Neutrophil (primary cell): ENCODE results near the gene KCNJ1.

Experiments used
- H3K27ac ChIP-seq: fragments of 200-600 bp; sonication (generic); 2 replicates; pipeline ENCODE4 v1.5.1; 2016; ENCODE audit warnings: mild to moderate bottlenecking, moderate library complexity
- H3K27me3 ChIP-seq: fragments of 200-600 bp; sonication (generic); 2 replicates; pipeline ENCODE4 v1.6.0; 2016; ENCODE audit warnings: mild to moderate bottlenecking
- H3K36me3 ChIP-seq: fragments of 200-600 bp; sonication (generic); 2 replicates; pipeline ENCODE4 v1.5.1; 2017
- H3K4me1 ChIP-seq, 2 experiments: fragments of 200-600 bp in 1 of 2; sonication (generic) in 1 of 2; 1 replicate in 1 of 2; 2 replicates in 1 of 2; pipeline versions ENCODE4 v1.5.1 to v1.6.1; 2013 to 2016; ENCODE audit warnings: low read depth in 1 of 2, low read length in 1 of 2, mild to moderate bottlenecking in 1 of 2, moderate library complexity in 1 of 2; ENCODE audit not compliant: control insufficient read depth in 1 of 2, insufficient read depth in 1 of 2
- H3K4me3 ChIP-seq, 2 experiments: fragments of 200-600 bp in 1 of 2; sonication (generic) in 1 of 2; 1 replicate in 1 of 2; 2 replicates in 1 of 2; pipeline ENCODE4 v1.5.1; 2013 to 2016; ENCODE audit warnings: low read depth in 1 of 2, low read length in 1 of 2, mild to moderate bottlenecking in 1 of 2, moderate library complexity in 1 of 2
- H3K9me3 ChIP-seq: fragments of 200-600 bp; sonication (generic); 2 replicates; pipeline ENCODE4 v1.5.1; 2016
- TF ChIP-seq, protein P1 (sequence below): fragments of 200-600 bp; sonication (generic); IDR thresholded peaks from 2 replicates; pipeline ENCODE4 v1.5.1; 2016; ENCODE audit warnings: antibody characterized with exemption

The KCNJ1 gene

DNA sequence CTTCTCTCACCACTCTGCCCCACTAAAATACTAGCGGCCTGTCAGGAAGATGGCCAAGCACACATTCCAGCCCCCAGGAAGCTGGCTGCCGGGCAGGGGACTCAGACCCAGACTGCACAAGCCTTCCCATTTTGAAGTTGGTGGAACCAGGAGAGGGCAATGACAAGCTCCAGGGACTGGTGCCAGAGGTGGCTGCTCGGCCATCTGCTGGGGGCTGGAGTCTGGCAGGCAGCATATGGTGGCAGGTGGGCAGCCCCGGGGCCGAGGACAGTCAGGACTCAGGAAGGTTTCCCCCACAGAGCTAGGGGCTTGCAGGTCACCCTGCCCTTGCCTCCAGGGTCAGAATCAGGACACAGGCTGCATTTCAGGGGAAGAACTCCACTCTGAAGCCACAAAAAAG is 46.7 kb upstream of the KCNJ1 start:
- Histone ChIP-seq H3K4me3 (no peak overlapping the region), H3K36me3 (no peaks in the 10 kb centered on the region)

DNA sequence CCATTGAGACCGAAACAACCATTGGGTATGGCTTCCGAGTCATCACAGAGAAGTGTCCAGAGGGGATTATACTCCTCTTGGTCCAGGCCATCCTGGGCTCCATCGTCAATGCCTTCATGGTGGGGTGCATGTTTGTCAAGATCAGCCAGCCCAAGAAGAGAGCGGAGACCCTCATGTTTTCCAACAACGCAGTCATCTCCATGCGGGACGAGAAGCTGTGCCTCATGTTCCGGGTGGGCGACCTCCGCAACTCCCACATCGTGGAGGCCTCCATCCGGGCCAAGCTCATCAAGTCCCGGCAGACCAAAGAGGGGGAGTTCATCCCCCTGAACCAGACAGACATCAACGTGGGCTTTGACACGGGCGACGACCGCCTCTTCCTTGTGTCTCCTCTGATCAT is 44.6 kb upstream of the KCNJ1 start:
- no peaks in the 10 kb centered on the region for H3K4me1 ChIP-seq
- H3K27me3 ChIP-seq: peaks cover 26% of the 10 kb centered on the region
- no peaks in the 10 kb centered on the region for H3K36me3 ChIP-seq
- H3K9me3 ChIP-seq: no peaks in the 10 kb centered on the region
- H3K4me3 ChIP-seq: no peak overlapping the region
- TF ChIP-seq, protein P1, sequence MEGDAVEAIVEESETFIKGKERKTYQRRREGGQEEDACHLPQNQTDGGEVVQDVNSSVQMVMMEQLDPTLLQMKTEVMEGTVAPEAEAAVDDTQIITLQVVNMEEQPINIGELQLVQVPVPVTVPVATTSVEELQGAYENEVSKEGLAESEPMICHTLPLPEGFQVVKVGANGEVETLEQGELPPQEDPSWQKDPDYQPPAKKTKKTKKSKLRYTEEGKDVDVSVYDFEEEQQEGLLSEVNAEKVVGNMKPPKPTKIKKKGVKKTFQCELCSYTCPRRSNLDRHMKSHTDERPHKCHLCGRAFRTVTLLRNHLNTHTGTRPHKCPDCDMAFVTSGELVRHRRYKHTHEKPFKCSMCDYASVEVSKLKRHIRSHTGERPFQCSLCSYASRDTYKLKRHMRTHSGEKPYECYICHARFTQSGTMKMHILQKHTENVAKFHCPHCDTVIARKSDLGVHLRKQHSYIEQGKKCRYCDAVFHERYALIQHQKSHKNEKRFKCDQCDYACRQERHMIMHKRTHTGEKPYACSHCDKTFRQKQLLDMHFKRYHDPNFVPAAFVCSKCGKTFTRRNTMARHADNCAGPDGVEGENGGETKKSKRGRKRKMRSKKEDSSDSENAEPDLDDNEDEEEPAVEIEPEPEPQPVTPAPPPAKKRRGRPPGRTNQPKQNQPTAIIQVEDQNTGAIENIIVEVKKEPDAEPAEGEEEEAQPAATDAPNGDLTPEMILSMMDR: no peak
- H3K27ac ChIP-seq: no peak overlapping the region

More for the DNA sequence above, 46.7 kb upstream of the KCNJ1 start:
- TF ChIP-seq, protein P1: no peak
- Histone ChIP-seq H3K27ac (no peak overlapping the region), H3K9me3 (no peaks in the 10 kb centered on the region), H3K4me1 (no peaks in the 10 kb centered on the region), H3K27me3 (peaks cover 5% of the 10 kb centered on the region)

DNA sequence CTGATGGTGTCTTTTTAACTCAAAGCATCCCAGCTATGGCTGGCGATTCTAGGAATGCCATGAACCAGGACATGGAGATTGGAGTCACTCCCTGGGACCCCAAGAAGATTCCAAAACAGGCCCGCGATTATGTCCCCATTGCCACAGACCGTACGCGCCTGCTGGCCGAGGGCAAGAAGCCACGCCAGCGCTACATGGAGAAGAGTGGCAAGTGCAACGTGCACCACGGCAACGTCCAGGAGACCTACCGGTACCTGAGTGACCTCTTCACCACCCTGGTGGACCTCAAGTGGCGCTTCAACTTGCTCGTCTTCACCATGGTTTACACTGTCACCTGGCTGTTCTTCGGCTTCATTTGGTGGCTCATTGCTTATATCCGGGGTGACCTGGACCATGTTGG is 44.1 kb upstream of the KCNJ1 start:
- TF ChIP-seq, protein P1: no peak
- no peak overlapping the region for H3K27ac ChIP-seq
- no peaks in the 10 kb centered on the region for H3K4me1 ChIP-seq
- no peaks in the 10 kb centered on the region for H3K9me3 ChIP-seq
- no peaks in the 10 kb centered on the region for H3K36me3 ChIP-seq
- peaks cover 30% of the 10 kb centered on the region for H3K27me3 ChIP-seq
- H3K4me3 ChIP-seq: no peak overlapping the region

DNA sequence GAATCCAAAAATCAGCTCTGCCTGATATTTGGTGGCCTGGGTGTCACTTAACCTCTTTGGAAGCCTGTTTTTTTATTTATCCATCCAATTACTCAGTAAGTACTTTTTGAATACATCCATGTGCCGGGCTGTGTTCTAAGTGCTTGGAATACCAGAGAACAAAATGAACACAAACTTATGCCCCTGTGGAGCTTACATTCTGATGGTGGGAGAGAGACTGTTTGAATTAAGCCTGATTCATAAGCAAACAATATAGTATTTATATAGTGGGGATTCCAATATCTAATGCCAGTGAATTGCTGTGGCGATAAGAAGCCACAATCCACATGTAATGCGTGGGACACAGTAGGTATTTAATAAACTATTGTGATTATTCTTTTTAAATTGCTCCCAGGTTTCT is 43.5 kb upstream of the KCNJ1 start:
- no peaks in the 10 kb centered on the region for H3K36me3 ChIP-seq
- peaks cover 37% of the 10 kb centered on the region for H3K27me3 ChIP-seq
- H3K9me3 ChIP-seq: no peaks in the 10 kb centered on the region
- no peak overlapping the region for H3K27ac ChIP-seq
- H3K4me3 ChIP-seq: no peak overlapping the region
- TF ChIP-seq, protein P1: no peak
- H3K4me1 ChIP-seq: peaks cover 0 to 6% of the 10 kb centered on the region in 2 experiments

DNA sequence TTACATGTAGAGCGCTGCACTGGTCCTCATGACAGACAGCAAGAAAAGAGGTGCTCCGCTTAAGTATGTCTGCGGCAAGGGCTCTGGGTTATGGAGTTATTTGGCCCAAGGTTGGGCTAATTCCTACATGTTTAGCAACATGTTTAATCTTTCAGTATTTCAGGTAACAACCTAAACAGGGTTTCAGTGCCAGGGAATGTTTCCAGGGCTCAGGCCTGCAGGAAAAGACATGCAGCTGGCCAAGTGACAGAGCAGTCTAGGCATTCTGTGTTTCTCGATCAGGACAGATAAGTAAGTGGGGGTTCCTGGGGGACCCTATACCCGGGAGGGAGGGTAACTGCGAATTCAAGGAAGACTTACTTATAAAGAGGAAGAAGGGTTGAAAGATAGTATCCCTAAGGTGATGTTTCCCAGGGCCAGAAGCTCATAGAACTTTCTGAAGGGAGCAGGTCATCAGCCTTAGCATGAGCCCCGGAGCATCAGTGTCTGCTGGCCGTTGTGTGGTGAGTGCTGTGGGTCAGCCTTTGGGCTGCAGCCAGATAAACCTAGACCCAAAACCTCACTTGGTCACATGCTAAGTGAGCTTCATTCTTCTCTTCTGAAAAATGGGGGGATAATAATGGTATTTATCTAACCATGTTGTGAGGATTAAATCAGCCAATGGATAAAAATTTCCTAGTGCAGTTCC is 42.5 kb upstream of the KCNJ1 start:
- Histone ChIP-seq H3K27ac (no peak overlapping the region), H3K36me3 (no peaks in the 10 kb centered on the region), H3K9me3 (no peaks in the 10 kb centered on the region), H3K4me1 (peaks cover 0 to 15% of the 10 kb centered on the region in 2 experiments), H3K4me3 (no peak overlapping the region), H3K27me3 (peaks cover 47% of the 10 kb centered on the region)
- TF ChIP-seq, protein P1: no peak
